Panc1 (cell line): ENCODE data around the gene RALB. TPM values are rescaled to one million over a fixed set of nuclear protein-coding genes. Genes with fewer than 3 reads are reported as not detected.

Experiments used
- ATAC-seq: fragments of 200-7000 bp; cut with Tn5 transposase; 2 replicates; pipeline ENCODE4 v1.9.1; 2020; ENCODE audit warnings: mild to moderate bottlenecking, moderate library complexity
- BruUV-seq: library from RNA; stranded (reverse); fragments of 400-500 nt; replicated peaks from 2 replicates; lab custom pipeline; 2021; lab: Mats Ljungman, UMichigan
- CTCF ChIA-PET: fragments of 300-600 bp; sonication (Branson Sonifier 250); formaldehyde crosslinking; loops from one replicate; lab custom pipeline; 2022; ENCODE audit warnings: antibody characterized with exemption; lab: Charles Lee
- POLR2A ChIA-PET: fragments of 300-600 bp; sonication (Branson Sonifier 250); formaldehyde crosslinking; loops from one replicate; lab custom pipeline; 2022; ENCODE audit warnings: antibody characterized with exemption; lab: Charles Lee
- DNase-seq: peaks from one replicate; pipeline ENCODE4 v3.0.0-alpha.2; 2010; ENCODE audit warnings: low read depth, low spot score
- H3K27ac ChIP-seq: 2 replicates; pipeline ENCODE4 v1.5.1; 2011; ENCODE audit warnings: mild to moderate bottlenecking, low read length, inconsistent platforms
- H3K27me3 ChIP-seq: fragments of 200-500 bp; sonication (Bioruptor generic); 2 replicates; pipeline ENCODE4 v1.6.0; 2014; ENCODE audit warnings: low read length, inconsistent platforms; ENCODE audit not compliant: control insufficient read depth, insufficient read depth
- H3K36me3 ChIP-seq: fragments of 200-500 bp; sonication (Bioruptor generic); 2 replicates; pipeline ENCODE4 v1.5.1; 2014; ENCODE audit warnings: inconsistent platforms, mild to moderate bottlenecking, low read length, moderate library complexity; ENCODE audit not compliant: control insufficient read depth, insufficient read depth
- H3K4me1 ChIP-seq: 2 replicates; pipeline ENCODE4 v1.5.1; 2011; ENCODE audit warnings: inconsistent platforms, mild to moderate bottlenecking, low read length, moderate library complexity; ENCODE audit not compliant: control insufficient read depth, insufficient read depth
- H3K4me3 ChIP-seq, 2 experiments: 2 replicates each; pipeline ENCODE4 v1.5.1; 2011 to 2012; ENCODE audit warnings: low read depth in 2 of 2, low read length in 2 of 2, mild to moderate bottlenecking in 2 of 2, inconsistent platforms in 1 of 2, moderate library complexity in 1 of 2
- H3K9me3 ChIP-seq: fragments of 200-500 bp; sonication (Bioruptor generic); 2 replicates; pipeline ENCODE4 v1.5.1; 2014; ENCODE audit warnings: low read depth, mild to moderate bottlenecking, inconsistent platforms, low read length, moderate library complexity; ENCODE audit not compliant: control insufficient read depth, insufficient read depth
- POLR2AphosphoS5 ChIP-seq: IDR thresholded peaks from 2 replicates; pipeline ENCODE4 v1.6.1; 2012; ENCODE audit warnings: mild to moderate bottlenecking, low read depth, low read length, moderate library complexity
- SIN3A ChIP-seq: IDR thresholded peaks from 2 replicates; pipeline ENCODE4 v1.6.1; 2012; ENCODE audit warnings: low read depth, mild to moderate bottlenecking, low read length, moderate library complexity, borderline replicate concordance; ENCODE audit not compliant: insufficient read depth
- TCF7L2 ChIP-seq: IDR thresholded peaks from 2 replicates; pipeline ENCODE4 v1.6.1; 2011; ENCODE audit warnings: mild to moderate bottlenecking, low read depth, low read length, inconsistent platforms
- in situ Hi-C: cut with HindIII; loops from 2 replicates; pipeline ENCODE4 v1.10.0; 2016; ENCODE audit warnings: low sequenced_read_pairs, low pct_unique_long_range_greater_than_20kb
- intact Hi-C: fragments of 100-400 bp; cut with micrococcal nuclease; formaldehyde crosslinking; loops from one replicate; pipeline ENCODE4 v1.10.0; 2022; ENCODE audit not compliant: unreplicated experiment
- total RNA-seq: library from RNA; stranded (reverse); gene quantifications from one replicate; pipeline ENCODE4 v1.2.1, GENCODE V29; 2021; ENCODE audit not compliant: unreplicated experiment
- TF ChIP-seq, protein P1 (sequence below): fragments of 450-650 bp; IDR thresholded peaks from 2 replicates; pipeline ENCODE4 v1.5.1; 2017; ENCODE audit warnings: mild to moderate bottlenecking
- TF ChIP-seq, protein P2 (sequence below), 2 experiments: IDR thresholded peaks; 2 replicates each; pipeline ENCODE4 v1.6.1; 2011 to 2012; ENCODE audit warnings: low read depth in 2 of 2, control low read depth in 1 of 2, low read length in 1 of 2, mild to moderate bottlenecking in 1 of 2, moderate library complexity in 1 of 2; ENCODE audit not compliant: insufficient read depth in 1 of 2

The RALB gene
- total RNA-seq, 1 experiment from 2014 or later: 47.8 TPM

DNA sequence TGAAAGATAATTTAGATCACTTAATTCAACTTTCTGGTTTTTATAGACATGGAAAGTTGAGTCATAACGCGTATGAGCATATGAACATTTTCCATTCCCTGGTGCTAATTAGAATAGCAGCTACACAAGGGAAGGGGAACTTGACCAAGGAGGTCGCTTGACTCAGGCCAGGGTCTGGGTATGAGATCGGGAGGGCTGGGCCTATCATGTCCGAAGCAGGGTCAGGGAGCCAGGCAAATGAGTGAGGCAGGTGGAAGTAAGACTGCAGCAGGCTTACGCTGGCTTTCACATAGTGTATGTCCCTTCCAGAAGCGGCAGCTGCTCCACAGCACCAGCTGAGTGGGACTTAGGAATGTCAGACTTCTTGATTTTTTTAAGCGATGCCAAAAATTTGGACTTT lies 14.7 kb downstream of the RALB start:
- H3K4me3 ChIP-seq: no peak overlapping the region
- in situ Hi-C loops (no loop called here), intact Hi-C loops (no loop called here)
- TF ChIP-seq, protein P1, sequence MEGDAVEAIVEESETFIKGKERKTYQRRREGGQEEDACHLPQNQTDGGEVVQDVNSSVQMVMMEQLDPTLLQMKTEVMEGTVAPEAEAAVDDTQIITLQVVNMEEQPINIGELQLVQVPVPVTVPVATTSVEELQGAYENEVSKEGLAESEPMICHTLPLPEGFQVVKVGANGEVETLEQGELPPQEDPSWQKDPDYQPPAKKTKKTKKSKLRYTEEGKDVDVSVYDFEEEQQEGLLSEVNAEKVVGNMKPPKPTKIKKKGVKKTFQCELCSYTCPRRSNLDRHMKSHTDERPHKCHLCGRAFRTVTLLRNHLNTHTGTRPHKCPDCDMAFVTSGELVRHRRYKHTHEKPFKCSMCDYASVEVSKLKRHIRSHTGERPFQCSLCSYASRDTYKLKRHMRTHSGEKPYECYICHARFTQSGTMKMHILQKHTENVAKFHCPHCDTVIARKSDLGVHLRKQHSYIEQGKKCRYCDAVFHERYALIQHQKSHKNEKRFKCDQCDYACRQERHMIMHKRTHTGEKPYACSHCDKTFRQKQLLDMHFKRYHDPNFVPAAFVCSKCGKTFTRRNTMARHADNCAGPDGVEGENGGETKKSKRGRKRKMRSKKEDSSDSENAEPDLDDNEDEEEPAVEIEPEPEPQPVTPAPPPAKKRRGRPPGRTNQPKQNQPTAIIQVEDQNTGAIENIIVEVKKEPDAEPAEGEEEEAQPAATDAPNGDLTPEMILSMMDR: no peak
- TF ChIP-seq POLR2AphosphoS5: no peak
- TF ChIP-seq SIN3A: no peak
- TF ChIP-seq TCF7L2: no peak
- TF ChIP-seq, protein P2, sequence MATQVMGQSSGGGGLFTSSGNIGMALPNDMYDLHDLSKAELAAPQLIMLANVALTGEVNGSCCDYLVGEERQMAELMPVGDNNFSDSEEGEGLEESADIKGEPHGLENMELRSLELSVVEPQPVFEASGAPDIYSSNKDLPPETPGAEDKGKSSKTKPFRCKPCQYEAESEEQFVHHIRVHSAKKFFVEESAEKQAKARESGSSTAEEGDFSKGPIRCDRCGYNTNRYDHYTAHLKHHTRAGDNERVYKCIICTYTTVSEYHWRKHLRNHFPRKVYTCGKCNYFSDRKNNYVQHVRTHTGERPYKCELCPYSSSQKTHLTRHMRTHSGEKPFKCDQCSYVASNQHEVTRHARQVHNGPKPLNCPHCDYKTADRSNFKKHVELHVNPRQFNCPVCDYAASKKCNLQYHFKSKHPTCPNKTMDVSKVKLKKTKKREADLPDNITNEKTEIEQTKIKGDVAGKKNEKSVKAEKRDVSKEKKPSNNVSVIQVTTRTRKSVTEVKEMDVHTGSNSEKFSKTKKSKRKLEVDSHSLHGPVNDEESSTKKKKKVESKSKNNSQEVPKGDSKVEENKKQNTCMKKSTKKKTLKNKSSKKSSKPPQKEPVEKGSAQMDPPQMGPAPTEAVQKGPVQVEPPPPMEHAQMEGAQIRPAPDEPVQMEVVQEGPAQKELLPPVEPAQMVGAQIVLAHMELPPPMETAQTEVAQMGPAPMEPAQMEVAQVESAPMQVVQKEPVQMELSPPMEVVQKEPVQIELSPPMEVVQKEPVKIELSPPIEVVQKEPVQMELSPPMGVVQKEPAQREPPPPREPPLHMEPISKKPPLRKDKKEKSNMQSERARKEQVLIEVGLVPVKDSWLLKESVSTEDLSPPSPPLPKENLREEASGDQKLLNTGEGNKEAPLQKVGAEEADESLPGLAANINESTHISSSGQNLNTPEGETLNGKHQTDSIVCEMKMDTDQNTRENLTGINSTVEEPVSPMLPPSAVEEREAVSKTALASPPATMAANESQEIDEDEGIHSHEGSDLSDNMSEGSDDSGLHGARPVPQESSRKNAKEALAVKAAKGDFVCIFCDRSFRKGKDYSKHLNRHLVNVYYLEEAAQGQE (IDR thresholded peaks at IDR 0.05; ENCODE audit: insufficient read depth in 1 of 2, low read depth in 2 of 2, low read length in 1 of 2): no peak
- no peaks in the 10 kb centered on the region for H3K9me3 ChIP-seq
- DNase-seq (no peak), ATAC-seq (no peak)
- POLR2A ChIA-PET: no interaction called here
- CTCF ChIA-PET: no interaction called here
- H3K36me3 ChIP-seq: no peaks in the 10 kb centered on the region
- H3K4me1 ChIP-seq: no peaks in the 10 kb centered on the region
- no peaks in the 10 kb centered on the region for H3K27me3 ChIP-seq
- H3K27ac ChIP-seq: no peak overlapping the region
- BruUV-seq: no TSS peak

- Histone ChIP-seq H3K9me3 (no peaks in the 10 kb centered on the region), H3K4me3 (no peak overlapping the region), H3K4me1 (no peaks in the 10 kb centered on the region), H3K27ac (no peak overlapping the region), H3K36me3 (no peaks in the 10 kb centered on the region), H3K27me3 (no peaks in the 10 kb centered on the region)
- ATAC-seq (no peak), DNase-seq (no peak)
- ChIA-PET POLR2A (no interaction called here), CTCF (no interaction called here)
- intact Hi-C loops: no loop called here
- no TSS peak for BruUV-seq
- TF ChIP-seq, protein P1: no peak
- TF ChIP-seq POLR2AphosphoS5: no peak
- no peak for TF ChIP-seq TCF7L2
- TF ChIP-seq, protein P2 (IDR thresholded peaks at IDR 0.05; ENCODE audit: insufficient read depth in 1 of 2, low read depth in 2 of 2, low read length in 1 of 2): no peak
- TF ChIP-seq SIN3A: no peak
- in situ Hi-C loops: no loop called here
These were observed 16.6 kb downstream of the RALB start for GRCh38 chr2:120269076-120269744.
